Testis (tissue), 2 donors: Measurements from ENCODE around the gene SKOR2.

Experiments used
- CTCF ChIP-seq, 3 experiments: fragments of 450-650 bp in 2 of 3; fragments of 200-600 bp in 1 of 3; sonication (generic) in 1 of 3; IDR thresholded peaks; one replicate each; pipeline ENCODE4 v1.5.1; 2016 to 2019; ENCODE audit warnings: antibody characterized with exemption in 3 of 3, mild to moderate bottlenecking in 2 of 3, moderate library complexity in 1 of 3
- POLR2A ChIP-seq: fragments of 450-650 bp; IDR thresholded peaks from one replicate; pipeline ENCODE4 v1.6.1; 2017; ENCODE audit warnings: antibody characterized with exemption, mild to moderate bottlenecking, moderate library complexity

DNA sequence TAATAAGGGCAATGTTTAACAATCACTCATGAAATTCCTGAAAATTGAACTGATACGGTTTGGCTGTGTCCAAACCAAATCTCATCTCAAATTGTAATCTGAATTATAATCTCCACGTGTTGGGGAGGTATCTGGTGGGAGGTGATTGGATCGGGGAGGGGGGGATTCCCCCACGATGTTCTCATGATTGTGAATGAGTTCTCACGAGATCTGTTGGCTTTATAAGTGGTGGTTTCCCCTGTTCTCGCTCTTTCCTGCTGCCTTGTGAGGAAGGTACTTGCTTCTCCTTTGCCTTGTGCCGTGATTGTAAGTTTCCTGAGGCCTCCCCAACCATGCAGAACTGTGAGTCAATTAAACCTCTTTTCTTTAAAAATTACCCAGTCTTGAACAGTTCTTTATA is 34.0 kb upstream of the SKOR2 start:
- TF ChIP-seq CTCF (IDR thresholded peaks at IDR 0.05), result no peak
- no peak for TF ChIP-seq POLR2A
